HCT116 (cell line): ENCODE results near the gene FCMR.

ENCODE experiments used
- ELF1 ChIP-seq: IDR thresholded peaks from 2 replicates; pipeline ENCODE4 v1.6.1; 2012; ENCODE audit warnings: low read depth, borderline replicate concordance
- POLR2A ChIP-seq: IDR thresholded peaks from 2 replicates; pipeline ENCODE4 v1.7.0; 2011; ENCODE audit warnings: borderline replicate concordance; ENCODE audit not compliant: insufficient read depth, insufficient read length; ENCODE audit errors: extremely low read depth
- POLR2AphosphoS5 ChIP-seq: IDR thresholded peaks from 2 replicates; pipeline ENCODE4 v1.6.1; 2011; ENCODE audit warnings: mild to moderate bottlenecking, low read depth, low read length, moderate library complexity
- SIN3A ChIP-seq: IDR thresholded peaks from 2 replicates; pipeline ENCODE4 v1.6.1; 2012; ENCODE audit warnings: low read depth
- TCF7L2 ChIP-seq: IDR thresholded peaks from 2 replicates; pipeline ENCODE4 v1.7.0; 2011; ENCODE audit warnings: borderline replicate concordance, inconsistent platforms; ENCODE audit not compliant: insufficient read depth, insufficient read length; ENCODE audit errors: extremely low read depth
- ZFX ChIP-seq: fragments of 450-650 bp; IDR thresholded peaks from 2 replicates; pipeline ENCODE4 v1.6.1; 2017
- TF ChIP-seq, protein P1 (sequence below), 3 experiments: fragments of 200-600 bp in 1 of 3; sonication (generic) in 1 of 3; IDR thresholded peaks in 2 of 3; conservative IDR thresholded peaks in 1 of 3; 2 replicates each; pipeline ENCODE4 v1.5.1; 2012 to 2017; ENCODE audit warnings: low read depth in 2 of 3, low read length in 2 of 3, antibody characterized with exemption in 1 of 3, borderline replicate concordance in 1 of 3, control low read depth in 1 of 3, mild to moderate bottlenecking in 1 of 3, mixed read lengths in 1 of 3, mixed run types in 1 of 3, moderate library complexity in 1 of 3; ENCODE audit not compliant: insufficient read depth in 1 of 3

DNA sequence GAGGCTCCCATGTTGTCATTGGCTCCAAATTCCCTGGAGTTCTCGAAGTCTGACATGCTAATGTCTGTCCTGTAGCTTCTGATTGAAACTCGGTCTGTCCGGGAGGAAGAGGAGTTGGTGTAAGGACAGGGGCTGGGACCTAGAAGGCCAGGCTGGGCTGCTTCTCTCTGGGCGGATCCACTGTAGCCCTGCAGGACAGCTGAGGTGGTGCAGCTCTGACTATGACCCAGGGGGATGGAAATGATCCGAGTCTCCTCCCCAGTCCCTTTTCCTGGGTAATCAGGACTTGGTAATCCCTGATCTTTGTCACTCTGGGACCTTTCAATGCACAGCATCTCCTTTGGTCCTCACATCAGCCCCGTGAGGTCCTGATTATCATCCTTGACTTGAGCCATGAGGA is 10.0 kb upstream of the FCMR start:
- no peak for TF ChIP-seq SIN3A
- no peak for TF ChIP-seq POLR2A
- TF ChIP-seq, protein P1, sequence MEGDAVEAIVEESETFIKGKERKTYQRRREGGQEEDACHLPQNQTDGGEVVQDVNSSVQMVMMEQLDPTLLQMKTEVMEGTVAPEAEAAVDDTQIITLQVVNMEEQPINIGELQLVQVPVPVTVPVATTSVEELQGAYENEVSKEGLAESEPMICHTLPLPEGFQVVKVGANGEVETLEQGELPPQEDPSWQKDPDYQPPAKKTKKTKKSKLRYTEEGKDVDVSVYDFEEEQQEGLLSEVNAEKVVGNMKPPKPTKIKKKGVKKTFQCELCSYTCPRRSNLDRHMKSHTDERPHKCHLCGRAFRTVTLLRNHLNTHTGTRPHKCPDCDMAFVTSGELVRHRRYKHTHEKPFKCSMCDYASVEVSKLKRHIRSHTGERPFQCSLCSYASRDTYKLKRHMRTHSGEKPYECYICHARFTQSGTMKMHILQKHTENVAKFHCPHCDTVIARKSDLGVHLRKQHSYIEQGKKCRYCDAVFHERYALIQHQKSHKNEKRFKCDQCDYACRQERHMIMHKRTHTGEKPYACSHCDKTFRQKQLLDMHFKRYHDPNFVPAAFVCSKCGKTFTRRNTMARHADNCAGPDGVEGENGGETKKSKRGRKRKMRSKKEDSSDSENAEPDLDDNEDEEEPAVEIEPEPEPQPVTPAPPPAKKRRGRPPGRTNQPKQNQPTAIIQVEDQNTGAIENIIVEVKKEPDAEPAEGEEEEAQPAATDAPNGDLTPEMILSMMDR (IDR thresholded peaks at IDR 0.05 in 2 of 3, conservative IDR thresholded peaks at IDR 0.05 in 1 of 3; ENCODE audit: borderline replicate concordance in 1 of 3, insufficient read depth in 1 of 3, low read depth in 2 of 3, low read length in 2 of 3) = peak in 2 of 3 experiments; percentile 24 to 37; a peak in 3 of 6 replicates
- TF ChIP-seq ZFX = no peak
- TF ChIP-seq ELF1 = no peak
- no peak for TF ChIP-seq POLR2AphosphoS5
- TF ChIP-seq TCF7L2 = no peak
